NCI-H146 (cell line): ENCODE measurements around the gene MOV10.

ENCODE experiments used
- DNase-seq: peaks from one replicate; lab custom pipeline; 2025; lab: John Stamatoyannopoulos, UW

Gene MOV10

DNA sequence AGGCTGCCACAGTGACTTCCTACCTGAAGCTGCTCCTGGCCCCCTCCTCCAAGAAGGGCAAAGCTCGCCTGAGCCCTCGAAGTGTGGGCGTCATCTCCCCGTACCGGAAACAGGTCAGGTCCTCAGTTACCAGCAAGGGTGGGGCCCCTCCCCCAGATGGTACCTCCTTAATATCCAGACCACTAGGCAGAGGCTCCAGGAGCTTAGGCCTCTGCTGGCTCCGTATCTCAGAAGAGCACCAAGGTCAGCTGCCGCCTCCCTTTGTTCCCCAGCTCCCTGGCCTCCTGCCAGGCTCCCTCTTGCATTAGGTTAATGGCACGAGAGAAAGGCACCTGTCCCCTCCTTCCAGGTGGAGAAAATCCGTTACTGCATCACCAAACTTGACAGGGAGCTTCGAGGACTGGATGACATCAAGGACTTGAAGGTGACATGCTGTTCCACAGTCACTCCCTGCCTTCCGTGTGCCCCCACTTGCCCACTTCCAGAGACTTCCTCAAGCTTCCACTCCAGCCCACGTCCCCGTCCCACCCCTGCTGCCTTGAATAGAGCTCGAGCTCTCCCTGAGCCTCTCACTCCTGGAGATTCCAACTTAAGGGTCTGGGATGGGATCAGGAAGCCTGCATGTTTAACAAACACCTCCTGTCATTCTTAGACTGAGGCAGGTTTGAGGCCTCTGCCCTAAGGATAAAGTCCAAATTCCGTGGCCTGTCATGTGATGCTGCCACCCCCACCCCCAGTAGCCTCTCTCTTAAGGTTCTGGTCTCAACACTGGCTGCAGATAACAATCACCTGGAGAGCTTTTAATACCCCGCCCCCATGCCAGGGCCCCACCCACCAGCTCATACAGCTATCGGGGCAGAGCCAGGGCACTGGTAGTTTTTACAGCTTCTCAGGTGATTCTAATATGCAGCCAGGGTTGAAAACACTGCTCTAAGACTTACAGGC, 24.2 kb downstream of the MOV10 start:
- peak; percentile 76 for DNase-seq

DNA sequence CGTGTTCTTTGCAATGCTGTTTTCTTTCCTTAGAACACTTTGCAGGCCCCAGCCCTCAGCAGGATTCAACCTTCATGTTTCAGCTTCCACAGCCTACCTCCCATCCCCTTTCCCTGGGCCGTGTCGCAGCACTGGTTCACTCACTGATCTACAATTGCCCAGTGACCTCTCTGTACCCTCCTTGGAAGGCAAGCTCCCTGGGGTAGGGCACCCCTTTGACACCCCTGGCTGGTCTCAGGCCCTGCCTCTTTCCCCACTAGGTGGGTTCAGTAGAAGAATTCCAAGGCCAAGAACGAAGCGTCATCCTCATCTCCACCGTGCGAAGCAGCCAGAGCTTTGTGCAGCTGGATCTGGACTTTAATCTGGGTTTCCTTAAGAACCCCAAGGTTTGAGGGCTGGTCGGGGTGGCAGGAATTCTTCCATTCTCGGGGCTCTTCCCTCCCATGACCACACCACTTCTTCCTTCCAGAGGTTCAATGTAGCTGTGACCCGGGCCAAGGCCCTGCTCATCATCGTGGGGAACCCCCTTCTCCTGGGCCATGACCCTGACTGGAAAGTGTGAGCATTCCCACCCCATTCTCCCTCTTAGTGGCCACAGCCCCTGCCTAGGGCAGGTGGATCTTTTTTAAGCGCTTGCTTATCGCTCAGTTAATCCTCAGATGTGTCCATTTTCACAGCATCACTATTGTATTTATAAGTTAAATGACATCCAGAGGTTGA, 25.1 kb downstream of the MOV10 start:
- DNase-seq, result no peak

DNA sequence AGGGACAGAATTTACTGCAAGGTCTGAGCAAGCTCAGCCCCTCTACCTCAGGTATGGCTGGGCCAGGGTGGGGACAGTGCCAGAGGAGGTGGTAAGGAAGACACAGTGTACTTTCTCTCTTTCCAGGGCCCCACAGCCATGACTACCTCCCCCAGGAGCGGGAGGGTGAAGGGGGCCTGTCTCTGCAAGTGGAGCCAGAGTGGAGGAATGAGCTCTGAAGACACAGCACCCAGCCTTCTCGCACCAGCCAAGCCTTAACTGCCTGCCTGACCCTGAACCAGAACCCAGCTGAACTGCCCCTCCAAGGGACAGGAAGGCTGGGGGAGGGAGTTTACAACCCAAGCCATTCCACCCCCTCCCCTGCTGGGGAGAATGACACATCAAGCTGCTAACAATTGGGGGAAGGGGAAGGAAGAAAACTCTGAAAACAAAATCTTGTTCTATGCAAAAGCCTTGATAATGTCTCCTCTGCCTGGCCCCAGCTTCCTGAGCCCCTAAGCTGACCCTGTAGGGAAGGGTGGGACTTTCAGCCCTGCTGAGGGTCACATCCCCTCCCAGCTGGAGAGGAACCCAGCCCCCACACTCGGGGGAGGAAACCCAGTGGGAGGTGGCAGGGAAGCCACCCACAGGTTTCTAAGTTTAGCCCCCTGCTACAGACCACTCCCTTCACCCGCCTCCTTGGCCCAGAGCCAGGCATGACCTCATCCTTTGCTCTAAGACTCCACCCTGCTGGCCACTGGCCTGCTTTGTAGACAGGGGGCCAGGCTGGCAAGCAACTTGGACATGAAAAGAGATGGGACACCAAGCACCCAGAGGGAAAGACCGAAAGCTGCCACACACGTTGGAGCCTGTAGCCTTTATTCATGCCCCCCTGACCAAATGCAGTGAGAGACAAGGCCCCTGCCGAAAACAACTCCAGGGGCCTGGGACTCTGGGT, 26.1 kb downstream of the MOV10 start:
- DNase-seq, result peak; percentile 80

DNA sequence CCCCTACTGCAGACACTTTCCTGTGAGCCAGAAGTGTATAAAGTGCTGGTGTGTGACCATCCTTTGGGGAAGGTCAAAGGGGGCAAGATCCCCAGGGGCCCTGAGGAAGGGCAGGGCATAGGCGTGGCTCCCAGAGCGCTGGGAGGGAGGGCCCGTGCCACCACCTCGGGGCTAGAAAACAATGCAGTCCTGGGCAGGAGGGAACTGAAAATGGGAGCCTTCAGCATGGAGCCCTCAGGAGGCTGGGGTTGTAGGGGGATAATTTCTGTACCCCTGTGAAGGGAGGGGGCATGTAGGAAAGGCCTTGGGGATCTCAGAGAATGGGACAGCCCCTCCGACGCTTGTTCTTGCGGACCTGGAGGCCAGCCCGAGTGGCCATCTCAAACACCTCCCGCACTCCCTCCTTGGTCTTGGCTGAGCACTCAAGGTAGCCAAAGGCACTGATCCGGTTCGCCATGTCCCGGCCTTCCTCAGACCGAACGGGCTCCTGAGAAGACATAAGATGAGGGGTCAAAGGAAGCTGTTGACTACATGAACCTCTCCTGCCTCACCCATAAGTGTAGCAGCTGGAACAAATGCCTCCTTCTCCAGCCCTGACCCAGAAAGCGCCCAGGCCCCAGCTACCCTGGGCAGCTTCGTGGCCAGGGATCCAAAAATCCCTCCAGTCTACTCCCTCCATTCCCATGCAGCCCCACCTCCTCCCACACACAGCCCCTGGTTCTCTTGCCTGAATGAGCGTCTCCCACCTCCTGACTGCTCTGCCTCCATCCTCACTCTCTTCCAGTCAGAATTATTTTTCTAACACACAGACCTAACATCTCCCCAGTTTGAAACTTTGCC, 27.0 kb downstream of the MOV10 start:
- no peak for DNase-seq

DNA sequence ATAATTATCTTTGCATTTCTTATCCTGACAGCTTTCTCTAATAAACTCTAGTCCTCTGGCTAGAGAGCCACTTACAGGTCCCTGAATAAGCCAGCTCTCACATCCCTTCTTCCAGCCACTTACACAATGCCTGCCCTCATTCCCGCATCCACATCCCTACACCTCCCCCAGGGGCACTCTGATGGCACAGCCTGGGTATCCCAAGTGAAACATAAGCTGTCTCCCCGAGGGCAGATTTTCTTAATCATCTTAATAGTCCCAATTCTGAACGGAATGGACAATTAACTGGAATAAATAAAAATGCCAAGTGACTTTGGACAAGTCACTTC, 27.6 kb downstream of the MOV10 start:
- DNase-seq, result no peak

DNA sequence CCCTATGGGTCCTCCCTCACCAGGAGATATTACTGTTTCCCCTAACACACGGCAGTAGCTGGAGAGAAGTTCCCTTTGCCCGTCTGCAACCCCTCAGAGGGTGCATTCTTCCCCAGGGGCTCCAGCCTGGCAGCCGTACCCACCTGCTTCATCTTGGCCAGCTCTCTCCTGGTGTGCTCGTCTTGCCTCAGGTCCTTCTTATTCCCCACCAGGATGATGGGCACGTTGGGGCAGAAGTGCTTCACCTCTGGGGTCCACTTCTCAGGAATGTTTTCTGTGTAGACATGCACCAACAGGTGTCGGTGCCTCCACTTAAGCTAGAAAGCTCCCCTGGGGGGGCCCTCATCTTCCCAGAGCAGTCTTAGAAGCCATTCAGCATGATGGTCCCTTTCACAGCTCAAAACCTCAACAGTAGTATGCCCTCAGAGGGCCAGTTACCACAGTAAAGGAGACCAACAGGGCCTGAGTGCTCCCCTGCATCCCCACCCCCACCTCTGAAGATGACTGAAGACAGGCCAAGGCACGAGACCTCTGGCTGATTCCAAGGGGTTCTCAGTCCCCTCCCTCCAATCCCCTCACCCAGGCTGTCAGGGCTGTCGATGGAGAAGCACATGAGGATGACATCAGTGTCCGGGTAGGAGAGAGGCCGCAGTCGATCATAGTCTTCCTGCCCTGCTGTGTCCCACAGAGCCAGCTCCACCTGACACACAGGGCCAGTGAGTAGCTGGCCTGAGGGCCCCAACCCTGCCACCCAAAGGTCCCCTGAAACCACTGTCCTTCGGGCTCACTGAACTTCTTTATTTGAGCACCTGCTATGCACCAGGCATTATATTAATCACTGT, 28.2 kb downstream of the MOV10 start:
- no peak for DNase-seq

DNA sequence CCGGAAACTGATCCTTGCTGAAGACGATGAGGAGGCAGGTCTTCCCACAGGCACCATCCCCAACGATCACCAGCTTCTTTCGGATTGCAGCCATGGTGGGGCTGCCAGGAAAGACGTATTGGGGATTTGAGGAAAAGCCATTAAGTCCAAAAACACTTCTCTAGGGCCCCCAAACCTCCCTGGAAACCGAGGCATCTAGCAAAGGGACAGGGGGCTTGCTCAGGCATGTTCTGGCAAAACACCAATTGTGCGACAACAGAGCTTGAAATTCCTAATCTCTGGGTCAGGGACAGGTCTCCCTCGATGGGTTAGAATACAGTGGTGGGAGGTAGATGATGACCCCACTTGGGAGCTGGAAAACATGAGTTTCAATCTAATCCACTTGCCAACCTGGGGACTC, 29.2 kb downstream of the MOV10 start:
- no peak for DNase-seq

DNA sequence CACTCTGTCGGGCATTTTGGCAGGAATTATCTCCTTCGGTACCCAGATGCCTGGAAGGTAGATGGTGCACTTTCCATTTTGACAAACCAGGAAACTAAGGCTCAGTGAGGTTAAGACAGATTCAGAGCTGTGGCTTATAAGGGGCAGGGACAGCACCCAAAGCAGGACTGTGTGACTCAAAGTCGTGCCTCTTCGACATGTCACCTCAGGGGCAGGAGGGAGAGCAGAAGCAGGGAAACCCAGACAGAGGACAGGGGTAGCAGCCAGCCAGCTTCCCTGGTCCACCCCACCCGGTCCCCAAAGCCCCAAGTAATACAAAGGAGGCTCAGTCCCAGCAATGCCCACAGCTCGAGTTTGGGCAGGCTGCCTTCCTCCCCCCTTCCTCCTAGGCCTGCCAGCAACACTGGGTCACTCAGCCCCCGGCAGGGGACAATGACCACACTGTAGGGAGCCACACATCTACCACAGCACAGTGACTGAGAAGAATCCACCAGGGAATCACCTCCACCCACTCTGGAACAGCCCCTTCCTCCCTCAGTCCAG, 30.0 kb downstream of the MOV10 start:
- no peak for DNase-seq

GRCh38 chr1:112704934-112705627, 30.6 kb downstream of the MOV10 start:
- peak; percentile 75 for DNase-seq

GRCh38 chr1:112706505-112707220, 32.2 kb downstream of the MOV10 start, which contains the start of gene RHOC:
Gene RHOC (minus strand): TSS chr1:112707127. CDS start chr1:112703799, 3,328 bp downstream.
- DNase-seq, result peak; percentile 80

DNA sequence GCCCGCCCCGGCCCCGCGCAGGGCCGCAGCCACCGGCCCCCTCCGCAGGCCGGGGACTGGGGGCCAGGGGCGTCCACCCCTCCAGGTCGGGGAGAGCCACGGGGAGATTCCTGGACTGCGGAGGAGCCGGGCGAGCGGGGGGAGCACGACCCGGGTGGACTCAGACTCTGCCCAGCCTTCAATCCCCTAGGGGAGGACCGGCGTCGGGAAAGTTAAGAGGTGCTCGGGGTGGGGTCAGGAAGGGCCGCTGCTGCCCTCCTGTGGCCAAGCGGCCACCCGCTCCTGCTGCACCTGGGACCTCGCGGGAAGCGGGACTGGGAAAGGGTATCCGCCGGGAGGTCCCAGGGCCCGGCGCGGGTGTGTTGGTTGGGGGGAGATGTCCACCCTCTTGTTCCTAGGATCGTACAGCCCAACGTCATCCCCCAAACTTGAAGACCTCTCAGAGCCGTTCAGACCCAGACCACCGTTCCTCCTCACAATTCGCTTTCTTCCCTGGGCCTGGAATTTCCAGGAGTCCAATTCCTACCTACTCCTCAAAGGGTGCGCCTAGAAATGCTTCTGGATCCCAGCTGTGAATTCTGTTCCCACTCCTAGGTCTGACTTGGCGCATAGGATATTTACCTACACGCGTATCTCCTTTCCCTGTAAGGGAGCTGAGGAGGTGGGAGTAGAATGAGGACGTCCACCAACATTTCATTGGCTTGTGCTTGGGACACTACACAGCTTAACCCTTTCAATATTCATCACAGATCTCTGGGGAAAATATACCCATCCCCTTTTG, 33.0 kb downstream of the MOV10 start:
- peak; percentile 86 for DNase-seq

- no peak for DNase-seq
Measured at GRCh38 chr1:112708002-112708448, 33.6 kb downstream of the MOV10 start.

DNA sequence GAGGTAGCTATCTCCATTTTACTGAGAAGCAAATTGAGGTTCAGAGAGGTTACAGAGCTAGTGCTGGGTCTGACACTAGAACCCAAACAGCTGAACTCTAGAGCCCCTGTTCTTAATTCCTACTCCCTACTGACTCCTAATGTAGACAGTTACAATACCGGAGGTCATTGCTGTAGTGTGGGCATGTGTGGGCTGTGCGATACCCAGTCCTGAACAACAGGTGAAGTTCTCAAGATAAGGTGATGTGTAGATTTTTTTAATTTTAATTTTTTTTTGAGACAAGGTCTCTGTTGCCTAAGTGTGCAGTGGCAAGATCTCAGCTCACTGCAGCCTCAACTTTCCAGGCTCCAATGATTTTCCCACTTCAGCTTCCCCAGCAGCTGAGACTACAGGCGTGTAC, 34.0 kb downstream of the MOV10 start:
- no peak for DNase-seq

DNA sequence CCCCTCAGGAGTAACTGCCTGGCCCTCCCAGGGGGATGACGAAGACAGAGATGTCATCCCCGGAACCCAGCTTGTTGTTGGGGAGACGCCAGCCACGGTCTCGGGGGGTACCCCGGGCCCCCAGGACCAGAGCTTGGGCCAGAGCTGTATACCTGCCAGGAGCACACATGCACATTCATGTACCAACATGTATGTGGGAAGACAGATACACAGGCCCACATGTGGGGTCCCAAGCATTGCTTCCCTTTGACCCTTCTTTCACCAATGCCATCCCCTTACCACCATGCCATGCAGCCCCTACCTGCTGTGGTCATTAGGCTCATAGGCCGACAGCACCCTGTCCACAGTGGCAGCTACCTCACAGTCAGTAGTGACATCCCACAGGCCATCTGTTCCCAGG, 35.7 kb downstream of the MOV10 start:
- DNase-seq, result no peak

DNA sequence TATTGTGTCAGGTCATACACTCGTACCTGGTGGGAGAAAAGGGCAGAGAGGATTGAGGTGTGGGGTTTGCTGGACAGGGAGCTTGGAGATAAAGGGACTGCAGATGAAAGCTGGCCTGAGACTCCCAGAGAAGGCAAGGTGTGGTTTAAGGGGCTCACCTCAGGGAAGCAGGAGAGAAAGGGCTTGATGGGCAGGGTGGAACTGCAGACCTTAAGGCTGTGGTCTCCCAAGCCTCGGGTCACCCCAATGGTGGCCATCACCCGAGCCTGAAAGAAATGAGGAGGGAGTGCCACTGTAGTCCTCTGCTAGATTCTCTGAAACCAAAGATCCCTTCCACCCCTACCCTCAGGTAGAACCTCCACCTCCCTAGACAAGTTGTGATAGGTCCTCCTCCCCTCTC, 36.1 kb downstream of the MOV10 start:
- no peak for DNase-seq

GRCh38 chr1:112711041-112711440, 36.6 kb downstream of the MOV10 start:
- peak; percentile 10 for DNase-seq

DNA sequence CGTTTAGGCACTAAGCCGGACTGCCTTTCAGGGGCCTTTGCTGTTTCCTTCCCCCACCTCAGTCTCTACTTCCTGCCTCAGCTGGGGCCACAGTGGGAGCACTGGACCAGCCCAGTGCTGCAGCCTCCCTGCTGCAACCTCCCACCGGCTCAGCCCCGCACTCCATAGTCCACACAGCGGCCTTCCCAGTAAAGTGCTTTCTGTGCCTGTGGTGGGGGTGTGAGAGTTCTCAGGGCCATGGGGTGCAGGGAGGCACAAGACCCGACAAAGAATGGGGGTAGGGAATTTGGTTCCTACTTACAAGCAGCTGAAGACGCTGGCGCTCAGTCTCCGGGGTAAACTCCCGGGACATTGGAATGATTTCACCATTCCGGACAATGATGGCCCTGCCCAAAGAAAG, 37.2 kb downstream of the MOV10 start:
- DNase-seq, result no peak

DNA sequence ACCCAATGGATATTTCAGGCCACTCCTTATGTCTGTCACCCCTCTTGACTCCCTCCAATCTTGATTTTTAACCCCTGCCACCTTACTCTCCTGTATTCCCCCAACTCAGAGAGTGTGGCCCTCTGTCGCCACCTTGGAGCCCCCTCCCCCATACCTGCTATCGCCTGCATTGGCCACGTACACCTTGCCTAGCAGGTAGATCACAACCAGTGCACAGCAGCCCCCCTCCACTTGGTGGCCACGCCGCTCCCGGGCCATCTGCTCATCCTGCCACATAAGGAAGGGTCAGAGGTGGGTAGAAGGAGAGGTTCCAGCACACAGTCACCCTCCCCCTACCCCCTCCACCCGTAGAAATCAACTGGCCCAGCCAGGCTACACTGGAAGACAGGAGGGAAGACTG, 37.7 kb downstream of the MOV10 start:
- no peak for DNase-seq
